ENCODE data around the gene CPNE5. TPM values are rescaled to one million over a fixed set of nuclear protein-coding genes. Genes with fewer than 3 reads are reported as not detected.

The CPNE5 gene
- total RNA-seq, 2 donors from 2014 or later: 3.9 to 64.5 TPM

DNA sequence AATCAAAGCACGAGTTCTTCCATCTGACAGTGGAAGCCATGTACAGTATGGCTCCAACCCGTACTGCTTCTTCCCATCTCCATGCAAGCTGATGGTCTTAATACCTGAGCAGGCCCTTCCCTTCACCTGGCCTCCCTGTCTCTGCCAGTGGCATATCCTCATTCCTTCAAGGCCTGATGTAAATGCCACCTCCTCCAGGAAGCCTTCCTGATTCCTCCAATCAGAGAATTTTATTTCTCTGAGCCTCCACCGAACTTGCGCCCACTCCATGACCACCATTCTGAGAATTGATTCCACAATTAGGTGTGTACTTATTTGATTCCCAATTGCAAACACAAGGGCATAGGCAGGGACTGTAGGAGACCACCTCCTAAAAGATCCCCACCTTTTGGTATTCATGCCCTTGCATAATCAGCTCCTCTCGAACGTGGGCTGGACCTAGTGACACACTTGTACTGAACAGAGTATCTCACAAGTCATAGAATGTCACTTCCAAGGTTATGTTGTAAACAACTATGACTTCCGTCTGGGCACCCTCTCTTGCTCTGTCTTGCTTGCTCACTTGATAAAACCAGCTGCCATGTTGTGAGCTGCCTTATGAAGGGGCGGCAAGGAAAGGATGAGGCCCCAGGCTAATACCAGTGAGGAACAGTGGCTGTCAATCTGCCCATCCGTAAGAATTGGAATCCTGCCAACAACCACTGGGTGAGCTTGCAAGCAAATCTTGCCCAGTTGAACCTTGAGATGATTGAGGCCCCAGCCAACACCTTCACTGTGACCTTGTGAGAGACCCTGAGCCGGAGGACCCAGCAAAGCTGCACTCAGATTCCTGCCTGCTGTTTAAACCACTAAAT lies 38.8 kb downstream of the CPNE5 start:
- no peaks in the 10 kb centered on the region for H3K4me1 ChIP-seq (replicated peaks)
- no peak for DNase-seq (ENCODE audit: low spot score)
- no peaks in the 10 kb centered on the region for H3K27me3 ChIP-seq (replicated peaks; ENCODE audit: insufficient read depth)
- TF ChIP-seq POLR2A (IDR thresholded peaks at IDR 0.05) (no peak), CTCF (IDR thresholded peaks at IDR 0.05) (no peak), POLR2AphosphoS5 (IDR thresholded peaks at IDR 0.05) (no peak)
- H3K4me3 ChIP-seq: no peak overlapping the region
- no peaks in the 10 kb centered on the region for H3K9me3 ChIP-seq
- no peaks in the 10 kb centered on the region for H3K36me3 ChIP-seq
- 83% methylated on average over 10 of the region's 10 CpGs for WGBS
- no peak overlapping the region for H3K27ac ChIP-seq
- intact Hi-C loops (cut with DNase I): no loop called here

DNA sequence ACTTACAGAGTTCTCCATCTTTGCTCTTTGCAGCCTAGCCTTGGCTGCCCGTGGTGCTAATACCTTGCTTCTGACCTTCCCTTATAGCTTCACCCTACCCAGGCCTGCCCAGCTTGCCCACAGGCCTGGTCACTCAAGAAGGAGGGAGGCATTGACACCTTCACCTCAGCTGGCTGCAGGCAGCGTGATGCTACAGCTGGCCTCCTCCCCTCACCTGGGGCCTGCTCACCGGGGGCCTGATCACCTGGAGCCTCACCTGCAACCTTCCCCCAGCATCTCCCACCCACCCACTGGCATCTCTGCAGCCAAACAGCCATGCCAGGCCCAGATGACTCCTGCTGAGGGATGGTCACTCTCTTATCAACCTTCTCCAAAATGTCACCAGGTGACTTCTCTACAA lies 40.4 kb downstream of the CPNE5 start:
- no peaks in the 10 kb centered on the region for H3K4me1 ChIP-seq (replicated peaks)
- intact Hi-C loops (cut with DNase I): no loop called here
- DNase-seq (ENCODE audit: low spot score): no peak
- no peaks in the 10 kb centered on the region for H3K27me3 ChIP-seq (replicated peaks; ENCODE audit: insufficient read depth)
- H3K9me3 ChIP-seq: no peaks in the 10 kb centered on the region
- H3K27ac ChIP-seq: no peak overlapping the region
- no peak overlapping the region for H3K4me3 ChIP-seq
- no peaks in the 10 kb centered on the region for H3K36me3 ChIP-seq
- 85% methylated on average over 3 of the region's 3 CpGs for WGBS
- TF ChIP-seq POLR2AphosphoS5 (IDR thresholded peaks at IDR 0.05): no peak
- no peak for TF ChIP-seq POLR2A (IDR thresholded peaks at IDR 0.05)

DNA sequence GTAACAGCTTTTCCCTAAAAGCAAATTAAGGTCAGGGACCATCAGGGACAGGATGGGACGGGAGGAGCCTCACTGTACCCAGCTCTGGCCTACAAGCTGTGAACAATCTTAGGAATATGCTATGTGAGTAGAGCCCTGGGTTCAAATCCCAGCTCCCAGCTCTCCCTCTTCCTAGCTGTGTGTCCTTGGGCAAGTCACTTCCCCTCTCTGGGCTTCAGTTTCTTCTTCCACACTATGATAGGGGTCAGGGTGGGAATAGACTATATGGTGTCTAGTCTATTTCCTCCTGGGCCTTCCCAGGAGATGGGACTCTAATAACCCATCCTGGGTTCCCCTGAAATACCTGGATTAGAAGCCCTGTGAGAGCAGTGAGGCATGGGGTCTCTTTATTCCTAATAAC lies 41.6 kb downstream of the CPNE5 start:
- no peaks in the 10 kb centered on the region for H3K9me3 ChIP-seq
- TF ChIP-seq POLR2A (IDR thresholded peaks at IDR 0.05) (no peak), CTCF (IDR thresholded peaks at IDR 0.05) (no peak), POLR2AphosphoS5 (IDR thresholded peaks at IDR 0.05) (no peak)
- no peak overlapping the region for H3K27ac ChIP-seq
- no peaks in the 10 kb centered on the region for H3K27me3 ChIP-seq (replicated peaks; ENCODE audit: insufficient read depth)
- no peak for DNase-seq (ENCODE audit: low spot score)
- WGBS: 87% methylated on average over 1 of the region's 1 CpG
- no peak overlapping the region for H3K4me3 ChIP-seq
- intact Hi-C loops (cut with DNase I): no loop called here
- H3K4me1 ChIP-seq (replicated peaks): no peaks in the 10 kb centered on the region
- H3K36me3 ChIP-seq: no peaks in the 10 kb centered on the region

DNA sequence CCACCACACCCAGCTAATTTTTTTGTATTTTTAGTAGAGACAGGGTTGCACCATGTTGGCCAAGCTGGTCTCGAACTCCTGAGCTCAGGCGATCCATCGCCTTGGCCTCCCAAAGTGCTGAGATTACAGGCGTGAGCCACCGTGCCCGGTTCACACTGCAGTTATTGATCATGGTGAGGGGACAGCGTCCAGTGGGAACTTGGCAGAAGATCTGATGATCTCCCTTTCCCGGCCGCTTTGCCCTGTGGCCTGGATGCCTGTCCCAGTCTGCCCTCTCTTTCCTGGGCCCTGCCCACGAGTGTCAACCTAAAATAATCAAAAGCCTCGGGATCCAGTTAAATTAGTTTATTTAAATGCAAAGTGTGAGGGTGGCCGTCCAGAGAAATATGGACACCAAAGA lies 42.2 kb downstream of the CPNE5 start:
- TF ChIP-seq POLR2AphosphoS5 (IDR thresholded peaks at IDR 0.05) (no peak), CTCF (IDR thresholded peaks at IDR 0.05) (no peak), POLR2A (IDR thresholded peaks at IDR 0.05) (no peak)
- no peaks in the 10 kb centered on the region for H3K27me3 ChIP-seq (replicated peaks; ENCODE audit: insufficient read depth)
- H3K4me1 ChIP-seq (replicated peaks): no peaks in the 10 kb centered on the region
- 94% methylated on average over 12 of the region's 12 CpGs for WGBS
- no peaks in the 10 kb centered on the region for H3K36me3 ChIP-seq
- H3K4me3 ChIP-seq: no peak overlapping the region
- H3K9me3 ChIP-seq: no peaks in the 10 kb centered on the region
- no peak for DNase-seq (ENCODE audit: low spot score)
- no peak overlapping the region for H3K27ac ChIP-seq
- intact Hi-C loops (cut with DNase I): no loop called here

DNA sequence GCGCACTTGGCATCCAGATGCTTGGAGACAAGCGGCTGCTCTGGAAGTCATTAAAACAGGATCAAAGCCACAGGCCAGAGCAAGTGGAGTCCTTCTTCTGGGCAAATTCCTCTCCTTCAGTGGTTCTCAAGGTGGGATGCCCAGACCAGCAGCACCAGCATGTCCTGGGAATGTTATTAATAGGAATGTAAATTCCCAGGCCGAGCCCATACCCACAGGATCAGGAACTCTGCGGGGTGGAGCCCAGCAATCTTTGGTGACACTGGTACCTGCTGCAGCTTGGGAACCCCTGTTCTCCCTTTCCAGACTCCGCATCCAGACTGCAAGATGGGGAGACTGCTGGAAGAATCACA lies 44.6 kb downstream of the CPNE5 start:
- H3K27ac ChIP-seq: peak overlapping the region in 1 of 2 donors; percentile 7
- WGBS: 61% methylated on average over 5 of the region's 5 CpGs

More for the DNA sequence above, 44.6 kb downstream of the CPNE5 start:
- Histone ChIP-seq H3K4me1 (replicated peaks) (no peaks in the 10 kb centered on the region), H3K36me3 (no peaks in the 10 kb centered on the region), H3K4me3 (no peak overlapping the region), H3K27me3 (replicated peaks; ENCODE audit: insufficient read depth) (no peaks in the 10 kb centered on the region), H3K9me3 (no peaks in the 10 kb centered on the region)
- intact Hi-C loops (cut with DNase I): no loop called here
- TF ChIP-seq POLR2A (IDR thresholded peaks at IDR 0.05): no peak
- no peak for DNase-seq (ENCODE audit: low spot score)

All from prostate gland (tissue), 2 donors.